NOMO-1 treated with dmso at 0.1 percent for 144 hours (cell line): ENCODE results near the gene KCNC3.

Experiments used
- DNase-seq: peaks from one replicate; lab custom pipeline; 2025; ENCODE audit not compliant: unreplicated experiment; lab: John Stamatoyannopoulos, UW

KCNC3 gene

DNA sequence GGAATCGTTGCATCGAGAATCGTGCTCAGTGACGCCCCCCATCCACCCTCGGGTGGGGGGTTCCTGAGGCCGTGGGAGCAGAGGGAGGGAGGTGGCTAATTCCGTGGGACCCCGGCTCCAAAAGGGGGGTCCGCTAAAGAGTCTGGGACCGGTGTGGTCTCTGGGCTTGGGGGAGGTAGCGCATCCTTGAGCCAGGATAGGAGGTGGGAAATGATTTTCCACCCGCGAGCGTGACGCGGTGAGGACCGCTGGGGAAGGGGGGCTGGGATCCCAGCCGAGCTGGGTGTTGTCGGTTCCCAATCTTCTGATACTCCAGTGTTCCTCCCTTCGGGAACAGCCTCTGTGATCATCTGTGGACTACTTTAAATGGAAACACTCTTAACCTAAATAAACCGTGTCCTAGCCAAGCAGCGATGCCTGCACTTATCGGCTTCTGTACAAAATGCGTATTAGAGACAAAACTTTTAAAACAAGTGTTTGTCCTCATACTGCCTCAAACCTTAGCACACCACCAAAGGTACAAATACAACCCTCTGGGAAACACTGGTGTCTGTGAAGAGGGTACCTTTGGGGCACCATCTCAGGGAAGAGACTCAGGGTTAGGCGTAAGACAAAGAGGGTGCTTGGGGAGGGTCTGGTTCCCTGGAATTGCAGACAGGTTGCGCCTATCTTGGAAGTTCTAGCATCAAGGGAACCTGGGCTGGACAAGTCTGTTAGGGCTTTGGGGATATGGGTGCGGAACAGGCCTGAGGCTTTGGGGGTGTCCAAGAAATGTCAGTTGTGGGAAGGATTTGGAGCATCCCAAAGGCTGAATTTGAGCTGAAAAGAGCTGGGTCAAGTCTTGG, 16.0 kb downstream of the KCNC3 start:
- no peak for DNase-seq

DNA sequence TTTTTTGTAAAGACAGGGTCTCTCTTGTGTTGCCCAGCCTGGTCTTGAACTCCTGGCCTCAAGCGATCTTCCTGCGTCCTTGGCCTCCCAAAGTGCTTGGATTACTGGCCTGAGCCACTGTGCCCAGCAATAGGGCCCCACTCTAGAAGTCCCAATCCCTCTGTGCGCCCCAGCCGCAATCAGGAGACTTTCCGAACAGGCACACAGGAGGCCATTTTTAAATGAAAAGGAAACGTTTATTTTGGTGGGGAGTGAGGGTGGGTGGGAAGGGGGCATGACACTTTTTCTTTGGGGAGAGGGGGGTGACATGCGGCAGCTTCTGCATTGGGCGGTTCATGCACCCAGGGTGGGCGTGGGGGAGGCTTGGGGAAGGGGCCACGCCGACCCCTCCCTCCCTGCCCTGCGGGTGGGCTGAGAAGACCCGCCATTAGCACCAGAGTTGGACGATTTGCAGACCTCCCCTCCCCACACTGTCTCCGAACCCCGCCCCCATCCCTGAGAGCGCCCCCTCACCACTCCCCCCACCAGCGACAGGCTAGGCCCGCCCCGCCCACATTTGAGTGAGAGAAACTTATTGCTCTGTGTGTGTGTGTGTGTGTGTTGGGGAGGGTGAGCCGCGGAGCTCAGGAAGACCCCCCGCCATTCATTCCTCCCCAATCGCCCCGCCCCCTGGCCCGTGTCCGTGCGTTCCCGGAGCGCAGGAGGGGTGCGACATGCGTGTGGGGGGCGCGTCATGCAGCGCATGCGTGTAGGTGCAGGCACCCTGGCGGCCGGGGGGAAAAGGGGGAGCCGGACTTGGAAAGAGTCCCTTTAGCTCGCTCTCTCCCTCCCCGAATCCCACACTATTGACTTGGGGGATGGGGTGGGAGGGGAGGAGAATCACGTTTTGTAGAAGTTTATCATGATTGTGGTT, 17.2 kb downstream of the KCNC3 start:
- no peak for DNase-seq

DNA sequence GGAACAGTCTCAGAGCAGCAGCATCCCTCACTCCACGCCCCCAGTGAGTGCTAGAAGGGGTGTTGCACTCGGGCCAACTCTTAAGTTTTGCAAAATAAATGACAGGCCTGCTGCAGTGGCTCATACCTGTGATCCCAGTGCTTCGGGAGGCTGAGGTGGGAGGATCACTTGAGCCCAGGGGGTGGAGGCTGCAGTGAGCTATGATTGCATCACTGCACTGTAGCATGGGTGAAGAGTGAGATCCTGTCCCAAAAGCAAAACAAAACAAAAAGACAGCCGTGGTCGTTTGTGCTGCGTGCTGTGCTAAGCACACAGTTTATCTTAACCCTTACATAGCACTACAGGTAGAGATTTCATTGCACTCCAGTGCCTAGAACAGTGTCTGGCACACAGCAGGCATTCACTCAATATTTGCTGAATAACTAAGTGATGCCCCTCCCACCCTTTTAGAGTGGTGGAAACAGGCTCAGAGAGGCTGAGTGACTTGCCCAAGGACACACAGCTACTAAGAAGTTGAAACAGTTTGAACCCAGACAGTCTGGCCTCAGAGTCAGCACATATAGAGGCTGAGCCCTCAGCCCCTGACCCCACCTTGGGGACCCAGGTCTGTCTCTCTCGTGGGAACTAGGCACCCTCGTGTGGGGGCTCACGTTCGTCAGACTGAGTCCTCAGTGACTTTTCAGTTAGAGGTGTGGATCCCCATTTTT, 18.3 kb downstream of the KCNC3 start:
- no peak for DNase-seq

DNA sequence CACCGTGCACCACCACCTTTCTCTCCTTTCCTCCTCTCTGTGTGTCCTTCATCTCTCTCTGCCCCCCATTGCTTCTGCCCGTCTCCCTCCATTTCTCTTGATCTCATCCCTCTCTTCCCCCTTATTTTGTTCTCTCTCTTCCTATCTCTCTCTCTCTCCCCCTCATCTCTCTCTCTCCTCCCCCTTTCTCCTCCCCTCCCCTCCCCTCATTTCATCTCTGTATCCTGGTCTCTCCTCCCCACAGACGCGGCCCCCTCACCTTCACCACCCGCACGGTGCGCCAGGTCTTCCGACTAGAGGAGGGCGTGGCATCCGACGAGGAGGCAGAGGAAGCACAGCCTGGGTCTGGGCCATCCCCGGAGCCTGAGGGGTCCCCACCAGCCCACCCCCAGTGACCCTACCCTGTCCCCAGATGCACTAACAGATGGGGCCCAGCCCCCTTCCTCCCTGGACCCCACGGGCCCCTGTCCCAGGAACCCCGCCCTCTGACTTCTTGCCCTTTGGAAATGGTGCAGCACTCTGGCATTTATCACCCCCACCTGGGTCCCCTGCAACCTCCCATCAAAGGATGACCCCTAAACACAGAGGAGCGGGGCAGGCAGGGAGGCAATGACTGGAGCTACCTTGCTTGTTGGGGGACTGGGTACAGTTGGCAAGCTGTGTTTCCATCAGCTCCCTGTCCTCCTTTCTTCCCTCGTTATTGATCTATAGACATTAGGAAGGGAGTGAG, 19.6 kb downstream of the KCNC3 start:
- DNase-seq, result no peak

DNA sequence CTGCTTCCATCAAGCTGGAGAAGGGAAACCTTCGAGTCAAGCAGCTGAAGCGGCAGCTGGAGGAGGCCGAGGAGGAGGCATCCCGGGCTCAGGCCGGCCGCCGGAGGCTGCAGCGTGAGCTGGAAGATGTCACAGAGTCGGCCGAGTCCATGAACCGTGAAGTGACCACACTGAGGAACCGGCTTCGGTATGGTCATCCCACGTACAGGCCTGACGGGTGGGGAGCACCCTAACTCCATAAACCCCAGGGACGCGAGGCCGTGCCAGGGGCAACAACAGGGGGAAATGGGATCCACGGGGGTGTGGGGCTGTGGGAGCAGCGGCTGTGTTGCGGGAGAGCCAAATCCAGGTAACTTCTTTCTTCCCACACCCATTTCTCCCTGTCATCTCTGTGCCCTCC, 20.2 kb downstream of the KCNC3 start:
- DNase-seq, result no peak

DNA sequence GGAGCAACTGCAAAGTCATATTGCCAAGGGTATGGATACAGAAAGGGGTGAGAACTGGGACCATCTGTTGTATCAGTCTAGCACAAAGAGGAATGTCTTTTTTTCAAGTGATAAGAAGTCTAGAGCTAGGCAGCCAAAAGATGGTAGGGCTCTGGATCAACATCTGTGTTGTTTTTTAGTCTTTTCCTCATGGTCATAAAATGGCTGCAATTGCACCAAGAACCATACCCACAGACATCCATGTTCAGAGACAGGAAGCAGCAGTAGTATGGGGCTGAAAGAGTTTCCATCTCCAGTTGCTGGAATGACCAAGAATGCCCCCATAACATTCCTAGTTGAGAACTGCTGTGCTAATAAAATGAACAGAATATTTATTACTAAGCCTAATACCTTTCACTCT, 25.6 kb downstream of the KCNC3 start:
- no peak for DNase-seq

DNA sequence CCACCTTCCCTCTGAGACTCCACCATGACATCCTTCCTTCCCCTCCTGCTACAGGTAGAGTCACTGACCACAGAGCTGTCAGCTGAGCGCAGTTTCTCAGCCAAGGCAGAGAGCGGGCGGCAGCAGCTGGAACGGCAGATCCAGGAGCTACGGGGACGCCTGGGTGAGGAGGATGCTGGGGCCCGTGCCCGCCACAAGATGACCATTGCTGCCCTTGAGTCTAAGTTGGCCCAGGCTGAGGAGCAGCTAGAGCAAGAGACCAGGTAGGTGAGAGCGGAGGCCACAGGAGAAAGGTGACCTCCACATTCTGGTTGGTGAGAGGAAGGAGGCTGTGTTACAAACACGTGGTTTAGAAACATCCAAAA, 27.6 kb downstream of the KCNC3 start:
- no peak for DNase-seq

DNA sequence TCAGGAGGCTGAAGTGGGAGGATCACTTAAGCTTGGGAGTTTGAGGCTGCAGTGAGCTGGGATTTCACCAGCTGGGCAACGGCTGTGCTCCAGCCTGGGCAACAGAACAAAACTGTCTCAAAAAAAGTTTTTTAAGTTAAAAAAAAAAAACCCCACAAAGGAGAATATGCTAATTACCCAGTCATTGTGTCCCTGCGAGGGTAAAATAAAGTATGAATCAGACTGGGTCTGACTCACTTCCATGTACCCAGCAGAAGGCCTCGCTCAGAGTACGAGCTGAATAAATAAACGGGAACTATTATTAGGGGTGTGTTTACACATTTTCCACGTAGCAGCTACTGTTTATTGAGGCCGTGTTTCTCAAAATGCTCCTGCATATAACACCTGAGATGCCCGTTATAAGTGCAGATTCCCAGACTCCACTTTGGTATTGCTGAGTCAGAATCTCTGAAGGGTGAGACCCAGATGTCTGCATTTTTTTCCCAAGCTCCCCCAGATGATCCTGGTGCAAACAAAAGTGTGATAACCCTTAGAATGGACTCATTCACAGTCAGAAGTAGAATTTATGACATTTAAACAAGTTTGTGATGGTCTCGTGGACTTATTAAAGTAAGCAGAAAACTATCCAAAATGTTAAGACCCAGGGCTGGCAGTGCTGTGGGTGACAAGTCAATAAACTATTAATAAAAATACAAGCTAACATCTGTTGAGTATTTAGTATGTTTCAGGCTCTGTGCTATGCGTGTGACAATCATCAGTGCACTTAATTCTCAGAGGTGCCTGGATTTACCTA, 28.2 kb downstream of the KCNC3 start:
- DNase-seq, result no peak

DNA sequence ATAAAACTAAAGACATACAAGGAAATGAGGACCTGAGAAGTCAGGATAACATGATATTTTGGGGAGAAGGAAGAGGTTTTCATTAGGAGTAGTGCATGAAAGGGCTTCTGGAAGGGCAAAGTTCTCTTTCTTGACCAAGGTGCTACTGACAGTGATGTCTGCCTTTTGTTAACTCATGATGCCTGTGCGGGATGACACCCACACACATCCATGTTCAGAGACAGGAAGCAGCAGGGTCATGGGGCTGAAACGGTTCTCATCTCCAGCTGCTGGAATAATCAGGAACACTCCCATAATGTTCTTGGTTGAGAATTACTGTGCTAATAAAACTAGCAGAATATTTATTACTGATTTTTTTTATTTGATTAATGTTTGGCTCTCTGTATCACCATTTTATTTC, 29.1 kb downstream of the KCNC3 start:
- no peak for DNase-seq

DNA sequence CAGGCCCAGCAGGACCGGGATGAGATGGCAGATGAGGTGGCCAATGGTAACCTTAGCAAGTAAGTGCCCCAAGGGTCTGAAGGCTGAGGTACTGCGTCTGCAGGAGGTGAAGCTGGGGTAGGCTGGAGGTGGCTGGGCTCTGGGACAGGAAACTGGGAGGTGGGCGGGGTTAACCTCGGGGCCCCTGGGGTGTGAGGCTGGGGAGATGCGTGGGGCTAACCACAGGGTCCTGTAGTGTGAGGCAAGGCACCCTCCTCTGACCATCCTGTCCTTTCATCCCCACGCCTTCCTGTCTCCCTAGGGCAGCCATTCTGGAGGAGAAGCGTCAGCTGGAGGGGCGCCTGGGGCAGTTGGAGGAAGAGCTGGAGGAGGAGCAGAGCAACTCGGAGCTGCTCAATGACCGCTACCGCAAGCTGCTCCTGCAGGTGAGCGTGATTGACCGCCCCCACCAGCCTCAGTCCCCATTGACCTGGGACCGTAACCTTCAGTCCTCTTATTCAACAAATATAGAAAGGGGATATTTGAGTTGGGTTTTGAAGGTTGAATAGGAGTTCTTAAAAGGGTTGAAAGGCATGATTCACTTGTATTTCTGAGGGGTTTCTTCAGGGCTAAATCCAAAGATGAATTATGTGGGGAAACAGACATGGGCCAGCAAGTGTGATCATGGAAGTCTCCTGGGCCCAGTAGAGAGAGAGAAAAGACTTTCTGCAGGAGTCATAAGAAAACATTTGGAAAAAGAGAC, 35.7 kb downstream of the KCNC3 start:
- no peak for DNase-seq

DNA sequence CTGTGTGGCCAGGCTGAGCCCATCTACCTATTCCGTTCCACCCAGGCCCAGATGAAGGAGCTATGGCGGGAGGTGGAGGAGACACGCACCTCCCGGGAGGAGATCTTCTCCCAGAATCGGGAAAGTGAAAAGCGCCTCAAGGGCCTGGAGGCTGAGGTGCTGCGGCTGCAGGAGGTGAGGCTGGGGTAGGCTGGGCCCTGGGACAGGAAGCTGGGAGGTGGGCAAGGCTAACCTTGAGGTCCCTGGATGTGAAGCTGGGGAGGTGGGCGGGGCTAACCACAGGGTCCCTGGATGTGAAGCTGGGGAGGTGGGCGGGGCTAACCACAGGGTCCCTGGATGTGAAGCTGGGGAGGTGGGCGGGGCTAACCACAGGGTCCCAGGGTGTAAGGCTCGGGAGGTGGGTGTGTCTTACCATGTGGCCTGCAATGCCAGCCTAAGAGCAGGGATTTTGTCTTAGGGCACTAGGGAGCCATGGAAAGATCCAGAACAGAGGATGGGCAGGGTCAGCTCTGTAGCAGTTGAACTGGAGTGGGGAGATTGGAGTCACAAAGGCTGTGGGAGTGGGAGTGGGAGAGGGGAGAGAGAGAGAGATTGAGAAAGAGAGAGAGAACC, 36.9 kb downstream of the KCNC3 start:
- DNase-seq, result no peak

DNA sequence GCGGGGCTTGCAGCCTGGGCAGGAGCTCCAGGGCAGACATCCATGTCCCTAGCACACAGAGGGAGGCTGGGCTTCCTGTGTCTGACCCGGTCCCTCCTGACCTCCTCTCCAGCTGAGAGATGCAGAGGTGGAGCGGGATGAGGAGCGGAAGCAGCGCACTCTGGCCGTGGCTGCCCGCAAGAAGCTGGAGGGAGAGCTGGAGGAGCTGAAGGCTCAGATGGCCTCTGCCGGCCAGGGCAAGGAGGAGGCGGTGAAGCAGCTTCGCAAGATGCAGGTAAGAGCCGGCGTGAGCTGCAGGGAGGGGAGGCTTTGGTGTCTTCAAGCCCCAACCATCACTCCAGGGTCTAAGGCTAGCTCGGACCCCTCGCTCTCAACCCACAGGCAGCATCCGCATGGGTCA, 38.4 kb downstream of the KCNC3 start:
- DNase-seq, result no peak

DNA sequence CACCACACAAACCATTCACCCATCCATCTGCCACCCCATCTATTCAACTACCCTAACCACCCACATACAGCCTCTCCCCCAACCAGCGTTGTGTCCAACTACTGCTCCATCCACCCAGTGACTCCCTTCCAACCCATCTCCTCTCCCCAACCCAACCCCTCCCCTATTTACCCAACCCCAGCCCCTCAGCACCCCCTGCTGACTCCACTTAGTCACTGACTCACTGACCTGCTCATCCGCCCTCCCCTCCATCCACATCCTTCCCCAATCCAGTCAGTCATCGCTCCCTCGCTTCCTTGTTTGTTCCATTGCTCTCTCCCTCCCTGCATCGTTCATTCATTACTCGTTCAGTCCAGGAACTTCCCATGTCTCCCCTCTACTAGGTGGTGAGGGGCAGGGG, 39.2 kb downstream of the KCNC3 start:
- no peak for DNase-seq

DNA sequence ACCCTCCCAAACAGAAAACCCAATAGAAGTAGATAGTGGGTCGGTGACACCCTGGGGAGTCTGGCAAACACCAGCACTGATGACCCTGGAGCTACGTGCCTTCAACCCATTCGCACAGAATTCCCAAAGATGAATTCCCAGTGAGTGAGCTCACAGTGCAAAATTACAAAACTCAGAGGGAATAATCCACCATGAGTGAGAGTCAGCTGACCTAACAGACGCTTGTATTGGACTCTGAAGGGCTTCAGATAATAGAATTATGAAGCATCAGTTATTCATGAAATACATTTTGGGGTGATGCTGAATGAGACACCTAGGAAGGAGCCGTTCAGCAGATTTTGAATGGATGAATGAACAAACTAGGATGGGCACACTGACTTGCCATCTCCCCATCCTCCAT, 40.2 kb downstream of the KCNC3 start:
- no peak for DNase-seq

DNA sequence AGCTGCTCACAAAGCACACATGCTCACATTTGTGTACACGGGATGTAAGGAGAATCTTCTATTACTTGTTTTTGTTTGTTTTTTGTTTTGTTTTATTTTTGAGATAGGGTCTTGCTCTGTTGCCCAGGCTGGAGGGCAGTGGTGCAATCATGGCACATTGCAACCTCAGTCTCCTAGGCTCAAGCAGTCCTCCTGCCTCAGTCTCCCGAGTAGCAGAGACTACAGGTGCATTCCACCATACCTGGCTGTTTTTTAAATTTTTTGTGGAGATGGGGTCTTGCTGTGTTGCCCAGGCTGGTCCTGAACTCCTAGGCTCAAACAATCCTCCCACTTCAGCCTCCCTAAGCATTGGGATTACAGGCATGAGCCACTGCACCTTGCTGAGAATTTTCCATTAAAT, 41.8 kb downstream of the KCNC3 start:
- DNase-seq, result no peak

DNA sequence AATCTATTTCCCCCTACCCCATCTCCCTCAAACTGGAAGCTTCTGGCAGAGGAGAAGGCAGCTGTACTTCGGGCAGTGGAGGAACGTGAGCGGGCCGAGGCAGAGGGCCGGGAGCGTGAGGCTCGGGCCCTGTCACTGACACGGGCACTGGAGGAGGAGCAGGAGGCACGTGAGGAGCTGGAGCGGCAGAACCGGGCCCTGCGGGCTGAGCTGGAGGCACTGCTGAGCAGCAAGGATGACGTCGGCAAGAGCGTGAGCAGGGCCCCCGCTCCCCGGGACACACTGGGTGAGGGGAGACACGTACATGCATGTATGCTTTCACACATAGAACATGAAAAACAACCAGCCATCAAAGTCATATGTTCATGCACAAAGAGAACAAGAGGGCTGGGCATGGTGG, 42.7 kb downstream of the KCNC3 start:
- DNase-seq, result no peak

DNA sequence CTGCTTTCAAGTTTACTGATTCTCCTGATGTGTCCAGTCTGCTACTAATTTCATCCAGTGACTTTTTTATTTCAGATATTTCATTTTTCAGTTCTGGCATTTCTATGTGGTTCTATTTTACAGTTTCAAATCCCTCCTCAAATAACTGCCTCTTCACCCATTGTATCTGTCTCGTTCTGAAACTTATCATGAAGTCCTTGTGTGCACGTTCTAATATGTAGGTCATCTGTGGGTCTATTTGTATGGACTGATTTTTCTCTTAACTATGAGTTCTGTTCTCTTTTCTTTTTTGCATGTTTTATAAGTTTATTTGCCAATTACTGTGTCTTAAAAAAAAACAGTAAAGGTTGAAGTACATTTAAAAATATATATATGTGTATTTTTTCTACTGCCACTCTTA, 43.3 kb downstream of the KCNC3 start:
- no peak for DNase-seq

DNA sequence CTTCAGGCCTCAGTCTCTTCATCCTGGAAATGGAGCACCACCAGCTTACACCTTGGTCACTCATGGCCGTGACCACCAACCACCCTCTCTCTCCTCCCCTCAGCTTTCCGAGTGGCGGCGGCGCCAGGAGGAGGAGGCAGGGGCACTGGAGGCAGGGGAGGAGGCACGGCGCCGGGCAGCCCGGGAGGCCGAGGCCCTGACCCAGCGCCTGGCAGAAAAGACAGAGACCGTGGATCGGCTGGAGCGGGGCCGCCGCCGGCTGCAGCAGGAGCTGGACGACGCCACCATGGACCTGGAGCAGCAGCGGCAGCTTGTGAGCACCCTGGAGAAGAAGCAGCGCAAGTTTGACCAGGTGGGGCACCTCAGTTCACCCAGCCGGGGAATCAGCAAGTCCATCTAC, 47.7 kb downstream of the KCNC3 start:
- no peak for DNase-seq

DNA sequence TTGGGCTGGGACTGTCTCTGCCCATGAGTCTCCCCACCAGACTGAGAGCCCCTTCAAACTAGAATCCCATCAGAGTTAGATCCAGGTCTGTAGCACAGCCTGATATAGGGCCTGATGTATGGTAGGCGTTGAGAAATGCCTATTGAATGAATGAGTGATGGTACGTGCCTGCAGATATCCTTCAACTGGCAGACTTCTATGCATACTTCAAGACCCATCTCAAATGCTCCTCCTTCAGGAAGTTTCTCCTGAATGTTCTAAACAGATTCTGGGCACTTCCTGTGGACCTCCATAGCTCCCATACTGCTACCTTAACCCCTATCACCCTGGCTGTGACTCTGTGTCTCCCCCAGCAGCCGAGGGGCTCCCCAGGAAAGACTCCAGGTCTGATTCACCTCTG, 48.2 kb downstream of the KCNC3 start:
- no peak for DNase-seq
